Smooth muscle cell (in vitro differentiated cells): ENCODE data around the gene MXD1. TPM values are rescaled to one million over a fixed set of nuclear protein-coding genes. Genes with fewer than 3 reads are reported as not detected.

ENCODE experiments used
- DNase-seq: peaks from one replicate; lab custom pipeline; 2025; ENCODE audit not compliant: unreplicated experiment; lab: John Stamatoyannopoulos, UW
- H2AFZ ChIP-seq: fragments of 200-600 bp; sonication (generic); 2 replicates; pipeline ENCODE4 v1.6.0; 2016; ENCODE audit warnings: antibody characterized with exemption, low read depth, mild to moderate bottlenecking
- H3F3A ChIP-seq: fragments of 200-600 bp; sonication (generic); 2 replicates; pipeline ENCODE4 v1.6.0; 2017; ENCODE audit warnings: antibody characterized with exemption, low read depth
- H3K27ac ChIP-seq: fragments of 200-600 bp; sonication (generic); 2 replicates; pipeline ENCODE4 v1.5.1; 2016; ENCODE audit warnings: low read depth, mild to moderate bottlenecking
- H3K27me3 ChIP-seq: fragments of 200-600 bp; sonication (generic); 2 replicates; pipeline ENCODE4 v1.6.1; 2016; ENCODE audit warnings: low read depth, mild to moderate bottlenecking
- H3K36me3 ChIP-seq: fragments of 200-600 bp; sonication (generic); 2 replicates; pipeline ENCODE4 v1.5.1; 2016; ENCODE audit warnings: low read depth
- H3K4me1 ChIP-seq: fragments of 200-600 bp; sonication (generic); 2 replicates; pipeline ENCODE4 v1.5.1; 2016; ENCODE audit warnings: low read depth
- H3K4me2 ChIP-seq: fragments of 200-600 bp; sonication (generic); 2 replicates; pipeline ENCODE4 v1.6.0; 2016; ENCODE audit warnings: mild to moderate bottlenecking
- H3K4me3 ChIP-seq: fragments of 200-600 bp; sonication (generic); 2 replicates; pipeline ENCODE4 v1.5.1; 2016; ENCODE audit warnings: mild to moderate bottlenecking
- H3K79me2 ChIP-seq: fragments of 200-600 bp; sonication (generic); 2 replicates; pipeline ENCODE4 v1.6.0; 2016; ENCODE audit warnings: low read depth, mild to moderate bottlenecking
- H3K9ac ChIP-seq: fragments of 200-600 bp; sonication (generic); 2 replicates; pipeline ENCODE4 v1.6.0; 2016; ENCODE audit warnings: low read depth
- H3K9me3 ChIP-seq: fragments of 200-600 bp; sonication (generic); replicated peaks from 2 replicates; pipeline ENCODE4 v1.5.1; 2016; ENCODE audit warnings: low read depth
- H4K20me1 ChIP-seq: fragments of 200-600 bp; sonication (generic); 2 replicates; pipeline ENCODE4 v1.6.0; 2016; ENCODE audit warnings: low read depth
- CTCF ChIP-seq: fragments of 200-600 bp; sonication (generic); IDR thresholded peaks from 2 replicates; pipeline ENCODE4 v1.5.1; 2017; ENCODE audit warnings: borderline replicate concordance, mild to moderate bottlenecking, antibody characterized with exemption; ENCODE audit not compliant: insufficient read depth, poor library complexity, severe bottlenecking
- WGBS: methylation state at CpG from one replicate; pipeline ENCODE4 v1.1.7; 2016; ENCODE audit warnings: low lambda C conversion rate; 5-methylcytosine and 5-hydroxymethylcytosine counted together
- polyA plus RNA-seq: library from polyadenylated mRNA; unstranded; fragments of >200 nt; fragmentation: Nextera tagmentation; extraction: Ambion mirVana; gene quantifications from 2 replicates; pipeline ENCODE4 v1.2.1, GENCODE V29; 2016
- total RNA-seq: library from RNA; depleted of rRNA; stranded (reverse); fragments of >200 nt; gene quantifications from 2 replicates; pipeline ENCODE4 v1.2.3, GENCODE V29; 2014

The MXD1 gene
- total and polyA plus RNA-seq, 2 experiments from 2014 or later = 7.9 to 10.2 TPM

DNA sequence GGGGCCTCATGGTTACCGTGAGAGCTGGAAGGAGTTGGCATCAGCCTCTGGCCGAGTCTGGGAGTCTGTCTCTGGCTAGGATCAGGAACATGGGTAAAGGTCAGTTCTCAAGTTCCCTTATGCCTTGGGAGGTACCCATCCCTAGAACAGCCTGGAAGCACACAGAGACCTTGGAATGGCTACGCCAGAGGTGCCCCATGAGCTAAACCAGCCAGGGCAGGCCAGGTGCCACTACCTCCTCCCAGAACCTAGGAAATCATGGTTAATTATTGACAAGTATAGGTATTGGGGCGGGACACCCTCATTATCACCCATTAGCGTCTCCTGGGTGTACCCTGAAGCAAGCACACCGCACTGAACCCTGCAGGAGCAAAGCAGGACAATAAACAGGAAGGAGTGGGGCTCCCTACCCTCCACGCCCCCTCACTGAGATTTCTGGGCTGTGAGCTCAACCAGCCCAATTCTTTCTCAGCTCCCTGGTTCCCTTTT, 49.5 kb downstream of the MXD1 start:
- H3K9me3 ChIP-seq = no peaks in the 10 kb centered on the region
- H3K27me3 ChIP-seq = no peaks in the 10 kb centered on the region
- H2AFZ ChIP-seq = no peak overlapping the region
- no peak overlapping the region for H3K4me2 ChIP-seq
- no peak for DNase-seq
- H3K36me3 ChIP-seq = no peaks in the 10 kb centered on the region
- H3K4me1 ChIP-seq = no peaks in the 10 kb centered on the region
- no peak overlapping the region for H3K4me3 ChIP-seq
- TF ChIP-seq CTCF = no peak
- H3F3A ChIP-seq = no peaks in the 10 kb centered on the region
- no peak overlapping the region for H3K27ac ChIP-seq
- WGBS = 92% methylated on average over 7 of the region's 7 CpGs
- H4K20me1 ChIP-seq = no peaks in the 10 kb centered on the region
- no peaks in the 10 kb centered on the region for H3K79me2 ChIP-seq
- no peak overlapping the region for H3K9ac ChIP-seq

DNA sequence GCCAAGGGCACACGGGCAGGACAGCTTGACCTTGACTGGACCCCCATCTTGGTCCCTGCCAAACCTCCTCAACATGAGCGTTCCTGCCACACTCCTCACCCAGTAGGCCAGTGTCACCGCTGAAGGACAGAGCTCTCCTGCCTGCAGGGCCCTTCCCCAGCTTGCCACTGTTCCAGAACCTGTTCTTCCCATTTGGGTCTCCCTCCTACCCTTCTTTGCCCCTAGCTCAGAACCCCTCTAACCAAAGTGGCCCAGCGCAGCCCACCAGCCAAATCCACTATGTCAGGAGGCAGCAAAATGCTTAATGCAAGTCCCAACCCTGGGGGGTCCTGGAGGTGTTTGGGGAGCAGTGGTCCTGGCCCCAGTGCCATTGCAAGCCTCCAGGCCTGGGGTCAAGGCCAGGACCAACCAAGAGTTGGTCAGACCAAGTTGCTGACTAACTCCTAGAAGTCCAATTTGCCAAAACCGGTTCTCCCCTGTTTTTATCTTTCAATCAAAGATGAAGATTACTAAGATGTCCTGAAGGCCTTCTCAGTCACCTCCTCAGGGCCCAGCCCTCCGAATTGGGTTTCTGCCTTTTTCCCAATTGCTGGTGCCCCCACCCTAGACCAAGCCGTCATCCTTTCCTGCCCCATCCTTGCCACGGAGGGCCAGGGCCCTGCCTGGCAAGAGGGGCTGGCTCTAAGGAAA, 51.0 kb downstream of the MXD1 start:
- Histone ChIP-seq H3K27ac (no peak overlapping the region), H3K9me3 (no peaks in the 10 kb centered on the region), H3K4me2 (no peak overlapping the region), H3K27me3 (no peaks in the 10 kb centered on the region), H3F3A (no peaks in the 10 kb centered on the region), H4K20me1 (no peaks in the 10 kb centered on the region), H3K4me1 (no peaks in the 10 kb centered on the region), H3K4me3 (no peak overlapping the region), H3K9ac (no peak overlapping the region), H3K79me2 (no peaks in the 10 kb centered on the region), H2AFZ (no peak overlapping the region), H3K36me3 (no peaks in the 10 kb centered on the region)
- no peak for DNase-seq
- 93% methylated on average over 8 of the region's 8 CpGs for WGBS
- TF ChIP-seq CTCF = no peak

- H3F3A ChIP-seq = no peaks in the 10 kb centered on the region
- H2AFZ ChIP-seq = no peak overlapping the region
- H3K4me2 ChIP-seq = no peak overlapping the region
- no peak overlapping the region for H3K9ac ChIP-seq
- no peaks in the 10 kb centered on the region for H3K79me2 ChIP-seq
- no peaks in the 10 kb centered on the region for H4K20me1 ChIP-seq
- H3K36me3 ChIP-seq = no peaks in the 10 kb centered on the region
- H3K27me3 ChIP-seq = no peaks in the 10 kb centered on the region
- no peak for TF ChIP-seq CTCF
- no peak overlapping the region for H3K27ac ChIP-seq
- DNase-seq = no peak
- no peaks in the 10 kb centered on the region for H3K4me1 ChIP-seq
- H3K4me3 ChIP-seq = no peak overlapping the region
- H3K9me3 ChIP-seq = no peaks in the 10 kb centered on the region
- WGBS = 96% methylated on average over 2 of the region's 2 CpGs
Measured at GRCh38 chr2:69966496-69966895, 51.6 kb downstream of the MXD1 start.

DNA sequence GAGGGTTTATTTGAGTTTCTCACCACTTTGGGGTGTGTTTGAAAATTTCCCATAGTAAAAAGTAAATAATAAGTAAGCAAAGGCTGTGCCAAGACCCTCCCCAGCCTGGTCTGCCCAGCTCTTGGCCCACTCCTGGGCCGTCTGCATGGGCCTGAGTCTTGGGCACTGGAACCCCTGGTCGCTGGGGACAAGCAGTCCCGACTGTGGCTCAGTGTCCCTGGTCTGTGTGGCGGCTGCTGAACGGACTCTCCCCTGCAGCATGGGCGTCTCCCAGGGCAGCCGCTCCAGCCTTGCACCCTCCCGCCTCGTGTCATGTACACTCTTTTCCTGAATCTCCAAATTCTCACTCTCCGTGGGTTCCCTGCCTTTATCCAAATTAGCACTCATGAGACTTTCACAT, 53.7 kb downstream of the MXD1 start:
- H3K36me3 ChIP-seq = no peaks in the 10 kb centered on the region
- TF ChIP-seq CTCF = no peak

More for the DNA sequence above, 53.7 kb downstream of the MXD1 start:
- Histone ChIP-seq H3K4me3 (no peak overlapping the region), H3K4me2 (no peak overlapping the region), H3K27ac (no peak overlapping the region), H3K27me3 (no peaks in the 10 kb centered on the region), H3K4me1 (no peaks in the 10 kb centered on the region), H3K9ac (no peak overlapping the region), H2AFZ (no peak overlapping the region), H3K9me3 (no peaks in the 10 kb centered on the region), H3K79me2 (no peaks in the 10 kb centered on the region), H4K20me1 (no peaks in the 10 kb centered on the region), H3F3A (no peaks in the 10 kb centered on the region)
- 94% methylated on average over 10 of the region's 10 CpGs for WGBS
- DNase-seq = no peak
